Liver (tissue), 9 donors: ENCODE data around the gene ANO8. TPM values are rescaled to one million over a fixed set of nuclear protein-coding genes. Genes with fewer than 3 reads are reported as not detected.

Source experiments
- DNase-seq: peaks from one replicate; pipeline ENCODE4 v3.0.0-alpha.2; 2017; ENCODE audit warnings: low spot score
- H3K27ac ChIP-seq, 2 donors: one replicate each; pipeline ENCODE4 v1.7.0; 2013; ENCODE audit warnings: inconsistent platforms in 2 of 2, low read length in 2 of 2, control low read depth in 1 of 2, low read depth in 1 of 2, mild to moderate bottlenecking in 1 of 2
- H3K27me3 ChIP-seq, 4 donors: one replicate each; pipeline versions ENCODE4 v1.6.1 to v1.7.0; 2013; ENCODE audit warnings: low read length in 3 of 4, inconsistent platforms in 1 of 4, mild to moderate bottlenecking in 1 of 4, moderate library complexity in 1 of 4; ENCODE audit not compliant: control insufficient read depth in 4 of 4, insufficient read depth in 4 of 4
- H3K36me3 ChIP-seq, 4 donors: one replicate each; pipeline versions ENCODE4 v1.6.1 to v1.7.0; 2013; ENCODE audit warnings: low read length in 3 of 4, mild to moderate bottlenecking in 3 of 4, low read depth in 1 of 4, moderate library complexity in 1 of 4; ENCODE audit not compliant: control insufficient read depth in 4 of 4, insufficient read depth in 3 of 4
- H3K4me1 ChIP-seq, 4 donors: one replicate each; pipeline versions ENCODE4 v1.6.1 to v1.7.0; 2013; ENCODE audit warnings: low read length in 3 of 4, mild to moderate bottlenecking in 3 of 4, moderate library complexity in 1 of 4; ENCODE audit not compliant: control insufficient read depth in 4 of 4, insufficient read depth in 4 of 4
- H3K4me3 ChIP-seq, 3 donors: one replicate each; pipeline versions ENCODE4 v1.6.1 to v1.7.0; 2013; ENCODE audit warnings: low read length in 3 of 3, control low read depth in 1 of 3, low read depth in 1 of 3, mild to moderate bottlenecking in 1 of 3
- H3K9ac ChIP-seq, 2 donors: one replicate each; pipeline ENCODE4 v1.7.0; 2013; ENCODE audit warnings: low read length in 2 of 2, mild to moderate bottlenecking in 2 of 2, moderate library complexity in 2 of 2, control low read depth in 1 of 2, low read depth in 1 of 2
- H3K9me3 ChIP-seq, 4 donors: one replicate each; pipeline versions ENCODE4 v1.6.1 to v1.7.0; 2013; ENCODE audit warnings: low read length in 3 of 4; ENCODE audit not compliant: control insufficient read depth in 4 of 4
- CTCF ChIP-seq: fragments of 150-350 bp; IDR thresholded peaks from 2 replicates; pipeline ENCODE4 v1.5.1; 2017; ENCODE audit warnings: improper control_type of control experiment, low read depth, low read length; ENCODE audit not compliant: missing input control
- EGR1 ChIP-seq, 2 donors: IDR thresholded peaks; 2 replicates each; pipeline ENCODE4 v1.6.1; 2016 to 2018; ENCODE audit warnings: antibody characterized with exemption in 2 of 2, low read depth in 2 of 2
- FOXA1 ChIP-seq: IDR thresholded peaks from 2 replicates; pipeline ENCODE4 v1.6.1; 2016; ENCODE audit warnings: antibody characterized with exemption
- FOXA2 ChIP-seq: IDR thresholded peaks from 2 replicates; pipeline ENCODE4 v1.6.1; 2016; ENCODE audit warnings: antibody characterized with exemption
- GABPA ChIP-seq, 2 donors: IDR thresholded peaks in 1 of 2; conservative IDR thresholded peaks in 1 of 2; 2 replicates each; pipeline ENCODE4 v1.6.1; 2016; ENCODE audit warnings: antibody characterized with exemption in 2 of 2, mild to moderate bottlenecking in 1 of 2, moderate library complexity in 1 of 2
- HNF4A ChIP-seq, 2 donors: conservative IDR thresholded peaks; 2 replicates each; pipeline ENCODE4 v1.6.1; 2016; ENCODE audit warnings: antibody characterized with exemption in 2 of 2, mild to moderate bottlenecking in 2 of 2
- HNF4G ChIP-seq: IDR thresholded peaks from 2 replicates; pipeline ENCODE4 v1.6.1; 2016; ENCODE audit warnings: antibody characterized with exemption
- JUND ChIP-seq, 2 donors: IDR thresholded peaks; 2 replicates each; pipeline ENCODE4 v1.6.1; 2016; ENCODE audit warnings: antibody characterized with exemption in 2 of 2
- NR2F2 ChIP-seq: IDR thresholded peaks from 2 replicates; pipeline ENCODE4 v1.6.1; 2016; ENCODE audit warnings: antibody characterized with exemption
- RAD21 ChIP-seq, 2 donors: IDR thresholded peaks; 2 replicates each; pipeline ENCODE4 v1.6.1; 2016; ENCODE audit warnings: antibody characterized with exemption in 2 of 2, mild to moderate bottlenecking in 2 of 2
- RXRA ChIP-seq, 2 donors: IDR thresholded peaks; 2 replicates each; pipeline ENCODE4 v1.6.1; 2017 to 2018; ENCODE audit warnings: antibody characterized with exemption in 2 of 2, mild to moderate bottlenecking in 1 of 2
- SP1 ChIP-seq: IDR thresholded peaks from 2 replicates; pipeline ENCODE4 v1.6.1; 2018; ENCODE audit warnings: antibody characterized with exemption, mild to moderate bottlenecking
- TAF1 ChIP-seq: conservative IDR thresholded peaks from 2 replicates; pipeline ENCODE4 v1.6.1; 2016; ENCODE audit warnings: antibody characterized with exemption, mild to moderate bottlenecking
- YY1 ChIP-seq: IDR thresholded peaks from 2 replicates; pipeline ENCODE4 v1.6.1; 2016; ENCODE audit warnings: antibody characterized with exemption, mild to moderate bottlenecking
- ZBTB33 ChIP-seq: IDR thresholded peaks from 2 replicates; pipeline ENCODE4 v1.6.1; 2016; ENCODE audit warnings: antibody characterized with exemption
- WGBS: extraction: QIAGEN DNeasy Blood & Tissue Kit; methylation state at CpG from one replicate; pipeline ENCODE4 v1.1.7; 2013; 5-methylcytosine and 5-hydroxymethylcytosine counted together
- polyA plus RNA-seq, 2 donors: library from polyadenylated mRNA; stranded (reverse) in 1 of 2; unstranded in 1 of 2; fragments of 200-250 nt in 1 of 2; fragments of >200 nt in 1 of 2; fragmentation: Nextera tagmentation in 1 of 2; extraction: Ambion mirVana in 1 of 2; gene quantifications; one replicate each; pipeline versions ENCODE4 v1.2.1 to v1.2.3, GENCODE V29; 2013 to 2015
- total RNA-seq, 2 donors: library from RNA; depleted of rRNA; stranded (reverse); fragments of >200 nt; gene quantifications; one replicate each; pipeline ENCODE4 v1.2.3, GENCODE V29; 2014
- TF ChIP-seq, protein P1 (sequence below): IDR thresholded peaks from 2 replicates; pipeline ENCODE4 v1.6.1; 2016; ENCODE audit warnings: antibody characterized with exemption, mild to moderate bottlenecking
- TF ChIP-seq, protein P2 (sequence below): IDR thresholded peaks from 2 replicates; pipeline ENCODE4 v1.6.1; 2016; ENCODE audit warnings: antibody characterized with exemption
- TF ChIP-seq, protein P3 (sequence below): IDR thresholded peaks from 2 replicates; pipeline ENCODE4 v1.6.1; 2016; ENCODE audit warnings: antibody characterized with exemption
- donor health status: healthy.
- donor health status: healthy.
- donor health status: healthy.
- donor health status: healthy.
- donor health status: healthy.

ANO8 gene
- total and polyA plus RNA-seq, 4 donors, result 0.75 to 5.8 (median 2.1) TPM

DNA sequence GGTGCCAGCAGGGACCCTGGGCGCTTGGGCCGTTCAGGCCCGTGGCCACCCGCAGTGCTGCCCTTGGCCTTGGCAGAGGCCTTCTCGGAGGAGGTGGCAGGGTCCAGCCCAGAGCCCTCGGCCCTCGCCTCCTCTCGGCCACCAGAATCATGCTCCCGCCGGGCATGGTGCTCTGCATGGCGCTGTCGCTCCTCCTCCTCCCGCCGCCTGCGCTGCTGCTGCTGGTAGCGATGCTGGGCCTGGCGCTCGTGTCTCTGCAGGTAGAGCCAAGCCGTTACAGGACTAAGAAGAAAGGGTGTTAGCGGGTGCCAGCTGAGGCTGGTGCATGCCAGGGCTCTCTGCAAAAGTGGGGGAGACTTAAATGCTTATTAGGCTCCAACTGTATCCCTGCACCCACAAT is 9.5 kb downstream of the ANO8 start:
- no peaks in the 10 kb centered on the region for H3K27me3 ChIP-seq
- no peak for TF ChIP-seq FOXA2
- no peak for TF ChIP-seq EGR1 (IDR thresholded peaks at IDR 0.05; ENCODE audit: low read depth in 2 of 2)
- no peak for TF ChIP-seq CTCF
- no peak for TF ChIP-seq SP1
- no peak for TF ChIP-seq FOXA1
- TF ChIP-seq ZBTB33, result no peak
- no peak for TF ChIP-seq YY1
- TF ChIP-seq NR2F2, result no peak
- TF ChIP-seq RAD21 (IDR thresholded peaks at IDR 0.05), result no peak
- TF ChIP-seq JUND (IDR thresholded peaks at IDR 0.05), result no peak
- TF ChIP-seq, protein P1, sequence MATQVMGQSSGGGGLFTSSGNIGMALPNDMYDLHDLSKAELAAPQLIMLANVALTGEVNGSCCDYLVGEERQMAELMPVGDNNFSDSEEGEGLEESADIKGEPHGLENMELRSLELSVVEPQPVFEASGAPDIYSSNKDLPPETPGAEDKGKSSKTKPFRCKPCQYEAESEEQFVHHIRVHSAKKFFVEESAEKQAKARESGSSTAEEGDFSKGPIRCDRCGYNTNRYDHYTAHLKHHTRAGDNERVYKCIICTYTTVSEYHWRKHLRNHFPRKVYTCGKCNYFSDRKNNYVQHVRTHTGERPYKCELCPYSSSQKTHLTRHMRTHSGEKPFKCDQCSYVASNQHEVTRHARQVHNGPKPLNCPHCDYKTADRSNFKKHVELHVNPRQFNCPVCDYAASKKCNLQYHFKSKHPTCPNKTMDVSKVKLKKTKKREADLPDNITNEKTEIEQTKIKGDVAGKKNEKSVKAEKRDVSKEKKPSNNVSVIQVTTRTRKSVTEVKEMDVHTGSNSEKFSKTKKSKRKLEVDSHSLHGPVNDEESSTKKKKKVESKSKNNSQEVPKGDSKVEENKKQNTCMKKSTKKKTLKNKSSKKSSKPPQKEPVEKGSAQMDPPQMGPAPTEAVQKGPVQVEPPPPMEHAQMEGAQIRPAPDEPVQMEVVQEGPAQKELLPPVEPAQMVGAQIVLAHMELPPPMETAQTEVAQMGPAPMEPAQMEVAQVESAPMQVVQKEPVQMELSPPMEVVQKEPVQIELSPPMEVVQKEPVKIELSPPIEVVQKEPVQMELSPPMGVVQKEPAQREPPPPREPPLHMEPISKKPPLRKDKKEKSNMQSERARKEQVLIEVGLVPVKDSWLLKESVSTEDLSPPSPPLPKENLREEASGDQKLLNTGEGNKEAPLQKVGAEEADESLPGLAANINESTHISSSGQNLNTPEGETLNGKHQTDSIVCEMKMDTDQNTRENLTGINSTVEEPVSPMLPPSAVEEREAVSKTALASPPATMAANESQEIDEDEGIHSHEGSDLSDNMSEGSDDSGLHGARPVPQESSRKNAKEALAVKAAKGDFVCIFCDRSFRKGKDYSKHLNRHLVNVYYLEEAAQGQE, result no peak
- TF ChIP-seq GABPA (IDR thresholded peaks at IDR 0.05 in 1 of 2, conservative IDR thresholded peaks at IDR 0.05 in 1 of 2), result no peak
- peaks cover 7 to 16% (median 7%) of the 10 kb centered on the region in 4 donors for H3K36me3 ChIP-seq
- peaks cover 12 to 23% (median 14%) of the 10 kb centered on the region in 4 donors for H3K4me1 ChIP-seq
- DNase-seq, result no peak
- WGBS, result 97% methylated on average over 20 of the region's 20 CpGs
- H3K9me3 ChIP-seq, result no peaks in the 10 kb centered on the region
- H3K9ac ChIP-seq, result no peak overlapping the region
- H3K4me3 ChIP-seq, result no peak overlapping the region
- peak overlapping the region in 1 of 2 donors; percentile 31 for H3K27ac ChIP-seq

DNA sequence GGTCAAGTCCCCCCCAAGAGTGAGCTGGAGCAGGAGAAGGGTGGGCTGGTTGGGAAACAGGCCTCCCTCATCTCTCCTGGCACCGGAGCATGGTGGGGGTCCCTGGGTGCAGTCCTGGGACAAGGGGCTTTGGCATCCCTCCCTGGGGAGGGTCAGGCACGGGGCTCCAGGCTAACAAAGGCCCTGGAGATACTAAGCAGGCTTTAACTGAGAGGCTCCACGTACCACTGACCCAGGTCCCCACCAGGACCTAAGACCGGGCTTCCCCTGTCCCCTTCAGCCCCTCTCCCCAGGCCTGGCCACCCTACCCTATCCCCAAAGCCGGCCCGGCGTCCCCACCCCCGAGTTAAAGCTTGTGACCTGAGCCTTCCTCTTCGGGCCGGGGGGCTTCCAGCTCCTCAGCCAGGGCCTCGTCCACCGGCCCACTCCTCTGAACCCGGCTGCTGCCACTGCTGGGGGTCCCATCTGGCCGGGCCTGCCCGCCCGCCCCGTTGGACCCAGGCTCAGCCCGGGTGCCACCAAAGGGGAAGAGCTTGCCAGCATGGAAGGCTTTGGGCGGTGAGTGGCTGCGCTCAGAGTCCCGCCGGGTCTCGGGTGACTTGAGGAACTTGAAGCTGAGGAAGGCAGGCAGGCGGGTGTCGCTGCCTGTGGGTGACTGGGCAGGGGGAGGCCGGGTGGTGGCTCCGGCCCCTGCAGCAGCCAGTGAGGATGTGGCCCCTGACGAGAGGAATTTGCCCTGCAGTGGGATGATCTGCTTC is 10.1 kb downstream of the ANO8 start:
- TF ChIP-seq RAD21 (IDR thresholded peaks at IDR 0.05) (no peak), ZBTB33 (no peak), SP1 (no peak), RXRA (IDR thresholded peaks at IDR 0.05) (no peak), HNF4G (no peak), CTCF (no peak), YY1 (no peak), GABPA (IDR thresholded peaks at IDR 0.05 in 1 of 2, conservative IDR thresholded peaks at IDR 0.05 in 1 of 2) (no peak), TAF1 (no peak), JUND (IDR thresholded peaks at IDR 0.05) (no peak), NR2F2 (no peak), FOXA2 (no peak), HNF4A (conservative IDR thresholded peaks at IDR 0.05) (no peak), EGR1 (IDR thresholded peaks at IDR 0.05; ENCODE audit: low read depth in 2 of 2) (no peak)
- TF ChIP-seq, protein P2, sequence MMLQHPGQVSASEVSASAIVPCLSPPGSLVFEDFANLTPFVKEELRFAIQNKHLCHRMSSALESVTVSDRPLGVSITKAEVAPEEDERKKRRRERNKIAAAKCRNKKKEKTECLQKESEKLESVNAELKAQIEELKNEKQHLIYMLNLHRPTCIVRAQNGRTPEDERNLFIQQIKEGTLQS, result no peak
- TF ChIP-seq, protein P3, sequence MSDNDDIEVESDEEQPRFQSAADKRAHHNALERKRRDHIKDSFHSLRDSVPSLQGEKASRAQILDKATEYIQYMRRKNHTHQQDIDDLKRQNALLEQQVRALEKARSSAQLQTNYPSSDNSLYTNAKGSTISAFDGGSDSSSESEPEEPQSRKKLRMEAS, result no peak
- H3K27me3 ChIP-seq, result no peaks in the 10 kb centered on the region
- peaks cover 7 to 22% (median 10%) of the 10 kb centered on the region in 4 donors for H3K36me3 ChIP-seq
- 95% methylated on average over 28 of the region's 28 CpGs for WGBS
- no peak for DNase-seq
- H3K27ac ChIP-seq, result peak overlapping the region in 1 of 2 donors; percentile 31
- peaks cover 12 to 23% (median 14%) of the 10 kb centered on the region in 4 donors for H3K4me1 ChIP-seq
- H3K9me3 ChIP-seq, result no peaks in the 10 kb centered on the region
- no peak overlapping the region for H3K4me3 ChIP-seq
- no peak overlapping the region for H3K9ac ChIP-seq
